Fibroblast of the conjunctiva (primary cell): ENCODE results near the gene PAPSS2.
A peak's percentile ranks its signal among the peaks of the same experiment; 100 is the strongest.
"Not testable (repeated sequence)": the region's sequence is repeated elsewhere in the genome, so short reads cannot be mapped to it uniquely, and the experiment has no call there.

Source experiments
- DNase-seq: peaks from one replicate; pipeline ENCODE4 v3.0.0-alpha.2; 2010; ENCODE audit warnings: low read depth

Gene PAPSS2

DNA sequence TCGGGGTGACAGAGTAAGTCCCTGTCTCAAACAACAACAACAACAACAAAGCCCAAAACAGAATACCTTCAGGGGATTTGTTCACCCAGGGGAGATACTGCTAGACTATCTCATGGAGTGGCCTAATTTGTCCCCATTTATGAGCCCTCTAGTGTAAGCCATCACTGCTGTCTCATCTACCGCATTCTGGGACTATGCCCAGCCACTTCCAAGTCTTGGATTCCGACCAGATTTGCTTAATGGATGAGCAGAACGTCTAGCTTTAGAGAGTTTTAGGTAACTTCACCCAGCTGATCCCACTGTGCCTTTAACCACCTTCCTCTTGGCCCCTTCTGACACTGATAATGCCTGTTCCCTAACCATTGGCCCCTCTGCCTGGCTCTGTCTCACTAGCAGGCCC is 47.1 kb downstream of the PAPSS2 start:
- DNase-seq: no peak

- DNase-seq: no peak
These were observed 47.6 kb downstream of the PAPSS2 start for GRCh38 chr10:87707254-87707653.

DNA sequence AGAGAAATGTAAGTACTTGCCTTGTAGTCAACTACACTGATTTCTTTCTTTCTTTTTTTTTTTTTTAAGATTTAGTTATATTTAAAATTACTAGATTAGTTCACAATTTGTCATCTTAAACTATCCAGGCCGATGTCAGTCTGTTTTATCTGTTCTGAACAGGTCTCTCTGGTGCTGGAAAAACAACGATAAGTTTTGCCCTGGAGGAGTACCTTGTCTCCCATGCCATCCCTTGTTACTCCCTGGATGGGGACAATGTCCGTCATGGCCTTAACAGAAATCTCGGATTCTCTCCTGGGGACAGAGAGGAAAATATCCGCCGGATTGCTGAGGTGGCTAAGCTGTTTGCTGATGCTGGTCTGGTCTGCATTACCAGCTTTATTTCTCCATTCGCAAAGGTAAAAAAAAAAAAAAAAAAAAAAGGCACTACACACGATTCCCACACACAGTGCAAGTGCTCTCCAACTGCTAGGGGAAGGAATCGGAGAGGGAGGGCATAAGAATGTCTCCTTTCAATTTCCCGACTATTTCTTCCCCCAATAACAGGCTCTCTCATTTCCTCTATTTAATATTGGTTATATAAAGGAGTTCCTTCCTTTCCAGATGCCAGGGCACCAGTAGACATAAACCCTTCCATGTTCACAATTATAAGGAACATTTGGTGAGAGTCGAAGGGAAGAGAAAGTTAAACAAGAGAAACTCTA is 53.4 kb downstream of the PAPSS2 start:
- DNase-seq: no peak

- DNase-seq: no peak
These were observed 54.0 kb downstream of the PAPSS2 start for GRCh38 chr10:87713707-87714106.

DNA sequence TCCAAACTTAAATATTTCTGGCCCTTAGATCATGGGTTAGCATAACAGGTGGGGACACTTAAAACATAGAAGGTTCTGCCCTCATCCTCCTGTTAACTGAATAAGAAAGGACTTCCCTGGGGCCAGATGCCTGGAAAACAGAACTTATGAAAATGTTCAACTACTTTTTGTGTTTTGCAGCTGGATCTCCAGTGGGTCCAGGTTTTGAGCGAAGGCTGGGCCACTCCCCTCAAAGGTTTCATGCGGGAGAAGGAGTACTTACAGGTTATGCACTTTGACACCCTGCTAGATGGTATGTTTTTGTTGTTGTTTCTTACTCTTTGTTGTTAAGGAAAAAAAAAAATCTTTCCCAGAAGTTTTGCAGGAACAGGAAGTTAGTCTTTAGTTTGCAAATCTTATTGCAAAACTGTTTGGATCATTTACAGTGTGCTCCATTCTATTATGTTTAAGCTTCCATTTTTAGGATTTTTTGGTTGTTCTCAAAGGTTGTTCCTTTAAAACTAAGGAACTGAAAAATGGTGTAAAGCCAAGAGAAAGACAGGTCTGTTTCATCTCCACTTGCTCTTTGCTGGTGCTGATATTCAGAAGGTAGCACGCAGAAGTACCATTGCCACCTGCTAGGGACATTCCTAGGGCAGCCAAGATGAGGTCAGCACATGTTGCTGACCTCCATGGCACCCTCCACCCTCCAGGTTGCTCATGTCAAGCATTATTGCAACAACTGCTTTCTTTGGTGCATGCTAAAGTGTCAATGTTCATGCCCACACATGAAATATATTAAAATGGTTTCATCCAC is 56.1 kb downstream of the PAPSS2 start:
- no peak for DNase-seq

- no peak for DNase-seq
These were observed 56.6 kb downstream of the PAPSS2 start for GRCh38 chr10:87716348-87716670.

DNA sequence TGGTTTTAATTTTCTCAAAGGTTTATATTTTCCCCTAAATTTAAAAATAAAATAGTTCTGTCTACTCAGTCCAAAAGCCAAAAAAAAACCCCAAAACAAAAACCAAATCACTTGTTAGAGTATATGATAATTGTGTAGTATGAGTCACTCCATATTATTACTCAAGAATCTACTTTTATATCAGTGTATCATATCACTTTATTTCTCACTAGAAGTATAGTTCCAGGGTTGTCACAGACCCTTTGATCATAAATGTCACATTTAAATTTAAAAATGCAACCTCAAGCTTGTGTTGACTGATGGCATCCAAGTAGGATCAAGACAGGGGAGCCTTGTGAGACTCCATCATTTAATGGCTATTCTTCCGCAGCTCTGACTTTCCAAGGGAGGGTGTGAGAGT is 61.0 kb downstream of the PAPSS2 start:
- no peak for DNase-seq

DNA sequence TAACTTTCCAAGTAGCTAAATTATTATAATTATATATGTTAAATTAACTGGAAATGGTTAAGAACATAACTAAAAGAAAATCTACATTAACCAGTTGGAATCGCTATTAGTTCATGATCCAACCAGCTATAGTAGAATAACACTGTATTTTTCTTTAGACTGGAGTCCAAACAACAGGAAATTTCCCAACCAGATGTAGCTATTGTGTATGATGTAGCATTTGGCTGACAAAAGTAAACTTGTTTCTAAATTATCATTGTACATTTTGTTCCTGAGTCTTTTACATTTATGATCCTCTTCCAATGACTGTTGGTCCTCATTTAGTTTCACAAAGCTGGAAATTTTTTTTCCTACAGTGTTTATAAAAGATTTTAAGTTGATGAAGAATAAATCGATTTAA is 62.1 kb downstream of the PAPSS2 start:
- DNase-seq: no peak

GRCh38 chr10:87722716-87723115 is 63.0 kb downstream of the PAPSS2 start:
- no peak for DNase-seq

DNA sequence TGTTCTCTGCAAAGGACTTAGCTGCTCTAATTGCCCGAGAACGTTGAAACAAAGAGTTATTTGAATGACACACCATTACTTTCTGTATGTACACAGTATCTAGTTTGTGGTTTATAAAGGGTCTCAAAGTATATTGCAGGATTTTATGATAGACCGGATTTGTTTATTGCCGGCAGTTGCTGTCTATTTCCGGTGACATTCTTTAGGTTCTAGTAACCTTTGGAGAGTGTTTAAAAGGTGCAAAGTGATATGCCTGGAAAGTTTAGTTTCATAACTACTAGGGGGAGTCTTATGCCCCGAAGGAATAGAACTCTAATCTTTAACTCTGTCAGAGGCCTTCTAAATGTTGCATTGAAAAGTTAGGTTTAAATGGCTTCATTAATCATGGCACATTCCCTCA is 63.8 kb downstream of the PAPSS2 start:
- DNase-seq: no peak

GRCh38 chr10:87724789-87725188 is 65.1 kb downstream of the PAPSS2 start:
- no peak for DNase-seq

DNA sequence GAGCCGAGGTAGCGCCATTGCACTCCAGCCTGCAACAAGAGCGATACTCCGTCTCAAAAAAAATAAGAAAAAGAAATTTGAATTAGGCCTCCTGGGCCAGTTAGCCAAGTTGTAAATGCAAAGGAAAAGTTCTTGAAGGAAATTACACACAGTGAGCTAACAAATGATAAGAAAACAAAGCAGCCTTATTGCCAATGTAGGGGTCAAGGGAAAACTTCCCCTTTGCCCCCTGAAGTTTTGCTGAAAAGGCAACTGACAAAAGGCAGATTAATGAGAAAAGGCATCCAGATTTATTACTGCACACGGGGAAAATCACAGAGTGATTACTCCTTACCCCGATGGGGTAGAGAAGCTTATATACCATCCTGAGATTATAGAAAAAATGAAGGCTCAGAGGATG is 70.3 kb downstream of the PAPSS2 start:
- no peak for DNase-seq

DNA sequence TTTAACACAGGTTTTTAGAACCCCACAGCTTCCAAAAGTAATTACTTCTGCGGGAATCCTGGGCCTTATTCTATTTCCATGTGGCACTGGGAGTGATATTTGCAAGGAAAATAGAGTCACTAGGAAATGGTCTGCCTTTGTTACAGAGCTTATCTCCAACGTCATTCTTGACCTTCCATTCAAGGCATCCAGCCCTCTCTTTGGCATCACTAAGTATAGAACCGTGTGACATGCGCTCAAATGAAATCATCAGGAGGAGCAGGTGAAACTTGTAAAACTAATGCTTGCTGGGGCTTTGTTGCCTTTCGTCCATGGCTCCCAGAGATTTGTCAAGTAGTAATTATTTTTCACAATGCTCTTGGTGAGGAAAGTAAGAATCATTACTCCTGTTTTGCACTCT is 73.4 kb downstream of the PAPSS2 start:
- no peak for DNase-seq

DNA sequence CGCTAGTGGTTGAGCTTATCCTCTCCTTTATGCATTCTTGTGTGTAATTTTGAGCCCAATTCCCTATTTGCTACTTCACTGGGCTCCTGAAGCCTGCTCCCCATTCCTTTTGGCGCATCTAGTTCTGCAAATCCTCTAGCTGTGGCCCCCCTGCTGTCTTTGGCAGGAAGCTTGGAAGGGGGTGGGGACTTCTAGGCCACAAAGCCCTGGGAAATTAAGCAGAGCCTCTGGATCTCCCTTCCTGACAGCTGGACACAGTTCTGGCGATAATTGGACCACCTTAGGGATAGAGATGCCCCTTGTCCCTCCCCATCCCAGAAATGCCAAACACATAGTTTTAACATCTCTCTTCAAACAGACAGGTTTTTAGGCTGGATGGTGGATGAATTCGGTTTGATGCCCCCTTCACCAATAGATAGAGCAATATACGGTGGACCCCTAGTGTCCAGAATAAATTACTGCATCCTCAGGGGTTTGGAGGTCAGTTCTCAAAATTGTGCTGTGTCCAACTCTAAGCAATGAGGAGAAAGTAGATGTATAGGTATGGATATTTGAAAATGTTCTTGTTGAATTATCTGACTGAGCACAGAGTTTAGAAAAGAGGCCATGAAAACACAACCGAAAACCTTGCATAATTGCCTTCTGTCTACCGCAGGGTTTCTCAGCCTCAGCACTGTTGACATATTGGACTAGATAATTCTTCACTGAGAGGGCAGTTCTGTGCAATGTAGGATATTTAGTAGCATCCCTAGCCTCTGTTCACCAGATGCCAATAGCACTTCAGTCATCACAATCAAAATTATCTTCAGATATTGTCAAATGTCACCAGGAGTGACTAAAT is 75.5 kb downstream of the PAPSS2 start:
- DNase-seq: peak; percentile 28

GRCh38 chr10:87738253-87738652 is 78.6 kb downstream of the PAPSS2 start:
- not testable (repeated sequence) for DNase-seq

DNA sequence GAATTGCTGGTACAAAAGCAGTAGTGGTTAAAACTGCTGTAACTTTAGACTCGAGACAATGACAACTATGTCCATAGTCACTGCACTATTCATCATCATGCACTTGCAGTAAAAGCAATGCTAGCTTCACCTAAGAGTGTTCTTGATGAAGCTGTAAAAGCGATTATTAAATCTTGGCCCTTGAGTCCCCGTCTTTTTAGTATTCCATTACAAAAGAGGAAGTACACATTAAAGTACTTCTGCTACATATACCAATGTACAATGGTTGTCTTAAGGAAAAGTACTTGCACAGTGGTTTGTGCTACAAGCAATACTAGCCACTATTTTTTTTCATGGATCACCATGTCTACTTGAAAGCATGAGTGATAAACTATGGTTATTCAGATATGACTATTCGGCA is 80.0 kb downstream of the PAPSS2 start:
- DNase-seq: no peak

DNA sequence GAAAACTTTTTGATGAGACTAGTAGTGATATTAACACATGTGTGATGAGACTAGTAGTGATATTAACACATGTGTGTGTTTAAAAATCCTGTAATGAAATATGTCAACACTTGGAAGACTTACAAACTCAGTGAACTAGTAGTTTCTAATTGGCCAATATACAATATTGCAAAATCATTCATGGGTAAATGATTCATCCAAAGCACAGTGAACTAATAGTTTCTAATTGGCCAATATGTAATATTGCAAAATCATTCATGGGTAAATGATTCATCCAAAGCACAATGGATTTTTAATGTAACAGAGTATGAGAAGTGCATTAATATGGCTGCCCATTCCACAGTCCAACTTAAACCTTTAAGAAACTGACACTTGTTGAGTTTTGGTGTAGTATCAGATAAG is 80.6 kb downstream of the PAPSS2 start:
- DNase-seq: peak; percentile 56

DNA sequence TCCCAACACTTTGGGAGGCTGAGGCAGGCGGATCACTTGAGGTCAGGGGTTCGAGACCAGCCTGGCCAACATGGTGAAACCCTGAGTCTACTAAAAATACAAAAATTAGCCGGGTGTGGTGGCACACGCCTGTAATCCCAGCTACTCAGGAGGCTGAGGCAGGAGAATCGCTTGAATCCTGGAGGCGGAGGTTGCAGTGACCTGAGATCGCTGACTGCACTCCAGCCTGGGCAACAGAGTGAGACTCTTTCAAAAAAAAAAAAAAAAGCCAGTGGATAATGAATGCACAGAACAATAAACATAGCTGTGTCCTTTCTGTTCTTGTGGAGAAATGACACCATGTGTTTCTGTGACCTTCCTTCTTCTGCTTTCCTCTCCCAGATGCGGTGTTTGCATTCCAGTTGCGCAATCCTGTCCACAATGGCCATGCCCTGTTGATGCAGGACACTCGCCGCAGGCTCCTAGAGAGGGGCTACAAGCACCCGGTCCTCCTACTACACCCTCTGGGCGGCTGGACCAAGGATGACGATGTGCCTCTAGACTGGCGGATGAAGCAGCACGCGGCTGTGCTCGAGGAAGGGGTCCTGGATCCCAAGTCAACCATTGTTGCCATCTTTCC is 83.4 kb downstream of the PAPSS2 start:
- not testable (repeated sequence) for DNase-seq

GRCh38 chr10:87744606-87745005 is 84.9 kb downstream of the PAPSS2 start:
- no peak for DNase-seq

- DNase-seq: no peak
These were observed 87.2 kb downstream of the PAPSS2 start for GRCh38 chr10:87746911-87747310.

DNA sequence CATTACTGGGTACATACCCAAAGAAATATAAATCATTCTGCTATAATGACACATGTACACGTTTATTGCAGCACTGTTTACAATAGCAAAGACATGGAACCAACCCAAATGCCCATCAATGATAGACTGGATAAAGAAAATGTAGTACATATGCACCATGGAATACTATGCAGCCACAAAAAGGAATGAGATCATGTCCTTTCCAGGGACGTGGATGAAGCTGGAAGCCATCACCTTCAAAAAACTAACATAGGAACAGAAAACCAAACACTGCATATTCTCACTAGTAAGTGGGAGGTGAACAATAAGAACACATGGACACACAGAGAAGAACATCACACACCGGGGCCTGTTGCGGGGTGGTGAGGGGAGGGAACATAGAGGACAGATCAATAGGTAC is 88.6 kb downstream of the PAPSS2 start:
- not testable (repeated sequence) for DNase-seq

- DNase-seq: peak; percentile 65
These were observed 90.5 kb downstream of the PAPSS2 start for GRCh38 chr10:87750001-87750671.
